Testis (tissue), 2 donors: ENCODE results near the gene FAXDC2.

Experiments used
- CTCF ChIP-seq, 3 experiments: fragments of 450-650 bp in 2 of 3; fragments of 200-600 bp in 1 of 3; sonication (generic) in 1 of 3; IDR thresholded peaks; one replicate each; pipeline ENCODE4 v1.5.1; 2016 to 2019; ENCODE audit warnings: antibody characterized with exemption in 3 of 3, mild to moderate bottlenecking in 2 of 3, moderate library complexity in 1 of 3
- POLR2A ChIP-seq: fragments of 450-650 bp; IDR thresholded peaks from one replicate; pipeline ENCODE4 v1.6.1; 2017; ENCODE audit warnings: antibody characterized with exemption, mild to moderate bottlenecking, moderate library complexity

- TF ChIP-seq CTCF (IDR thresholded peaks at IDR 0.05) (no peak), POLR2A (no peak)
Measured at GRCh38 chr5:154788212-154788611, 62.2 kb downstream of the FAXDC2 start.
